Measurements from ENCODE around the gene SHKBP1.

Gene SHKBP1

GRCh38 chr19:40599331-40599901 is 22.7 kb downstream of the SHKBP1 start:
- Histone ChIP-seq H3K4me1 (ENCODE audit: insufficient read depth, low read length, poor library complexity, severe bottlenecking) (peaks cover 43% of the 10 kb centered on the region), H3K27me3 (ENCODE audit: insufficient read depth, low read length, poor library complexity, severe bottlenecking) (no peaks in the 10 kb centered on the region), H3K9me2 (replicated peaks; ENCODE audit: low read depth, low read length) (no peaks in the 10 kb centered on the region), H3K4me3 (ENCODE audit: low read length, poor library complexity, severe bottlenecking) (peak overlapping the region; percentile 77), H2AFZ (ENCODE audit: low read length) (peak overlapping the region; percentile 43), H3K36me3 (ENCODE audit: insufficient read depth, low read length) (no peaks in the 10 kb centered on the region), H3K9ac (ENCODE audit: low read depth, low read length, poor library complexity, severe bottlenecking) (peak overlapping the region; percentile 74), H3K79me2 (ENCODE audit: insufficient read depth, low read length) (no peaks in the 10 kb centered on the region), H3K9me3 (ENCODE audit: insufficient read depth, low read depth, low read length) (no peaks in the 10 kb centered on the region), H3K4me2 (ENCODE audit: low read depth, low read length, poor library complexity, severe bottlenecking) (peak overlapping the region; percentile 91), H3F3A (ENCODE audit: low read depth) (peaks cover 8% of the 10 kb centered on the region; the same call in 1 of the 2 replicates), H4K20me1 (ENCODE audit: insufficient read depth, low read length, poor library complexity, severe bottlenecking) (peaks cover 12% of the 10 kb centered on the region)
- TF ChIP-seq EZH2phosphoT487 (IDR thresholded peaks at IDR 0.05; ENCODE audit: borderline replicate concordance) (no peak), CTCF (conservative IDR thresholded peaks at IDR 0.05; ENCODE audit: low read length) (no peak)

- Histone ChIP-seq H3K36me3 (ENCODE audit: insufficient read depth, low read length) (no peaks in the 10 kb centered on the region), H3K9me3 (ENCODE audit: insufficient read depth, low read depth, low read length) (no peaks in the 10 kb centered on the region), H3K4me2 (ENCODE audit: low read depth, low read length, poor library complexity, severe bottlenecking) (peak overlapping the region; percentile 91), H3F3A (ENCODE audit: low read depth) (peaks cover 8% of the 10 kb centered on the region; the same call in 1 of the 2 replicates), H3K9ac (ENCODE audit: low read depth, low read length, poor library complexity, severe bottlenecking) (peak overlapping the region; percentile 74), H3K27me3 (ENCODE audit: insufficient read depth, low read length, poor library complexity, severe bottlenecking) (no peaks in the 10 kb centered on the region), H3K4me3 (ENCODE audit: low read length, poor library complexity, severe bottlenecking) (peak overlapping the region; percentile 77), H4K20me1 (ENCODE audit: insufficient read depth, low read length, poor library complexity, severe bottlenecking) (peaks cover 12% of the 10 kb centered on the region), H3K79me2 (ENCODE audit: insufficient read depth, low read length) (no peaks in the 10 kb centered on the region), H3K9me2 (replicated peaks; ENCODE audit: low read depth, low read length) (no peaks in the 10 kb centered on the region), H3K4me1 (ENCODE audit: insufficient read depth, low read length, poor library complexity, severe bottlenecking) (peaks cover 43% of the 10 kb centered on the region), H2AFZ (ENCODE audit: low read length) (peak overlapping the region; percentile 43)
- TF ChIP-seq EZH2phosphoT487 (IDR thresholded peaks at IDR 0.05; ENCODE audit: borderline replicate concordance) (no peak), CTCF (conservative IDR thresholded peaks at IDR 0.05; ENCODE audit: low read length) (no peak)
Observed at GRCh38 chr19:40599902-40600569, 23.4 kb downstream of the SHKBP1 start.

- Histone ChIP-seq H3F3A (ENCODE audit: low read depth) (peaks cover 8% of the 10 kb centered on the region; the same call in 1 of the 2 replicates), H4K20me1 (ENCODE audit: insufficient read depth, low read length, poor library complexity, severe bottlenecking) (peaks cover 12% of the 10 kb centered on the region), H3K4me3 (ENCODE audit: low read length, poor library complexity, severe bottlenecking) (peak overlapping the region; percentile 77), H3K9ac (ENCODE audit: low read depth, low read length, poor library complexity, severe bottlenecking) (peak overlapping the region; percentile 74), H3K9me2 (replicated peaks; ENCODE audit: low read depth, low read length) (no peaks in the 10 kb centered on the region), H3K4me2 (ENCODE audit: low read depth, low read length, poor library complexity, severe bottlenecking) (peak overlapping the region; percentile 91), H3K9me3 (ENCODE audit: insufficient read depth, low read depth, low read length) (no peaks in the 10 kb centered on the region), H2AFZ (ENCODE audit: low read length) (no peak overlapping the region), H3K4me1 (ENCODE audit: insufficient read depth, low read length, poor library complexity, severe bottlenecking) (peaks cover 46% of the 10 kb centered on the region), H3K36me3 (ENCODE audit: insufficient read depth, low read length) (no peaks in the 10 kb centered on the region), H3K79me2 (ENCODE audit: insufficient read depth, low read length) (no peaks in the 10 kb centered on the region), H3K27me3 (ENCODE audit: insufficient read depth, low read length, poor library complexity, severe bottlenecking) (no peaks in the 10 kb centered on the region)
- TF ChIP-seq EZH2phosphoT487 (IDR thresholded peaks at IDR 0.05; ENCODE audit: borderline replicate concordance) (no peak), CTCF (conservative IDR thresholded peaks at IDR 0.05; ENCODE audit: low read length) (peak; percentile 47)
Observed at GRCh38 chr19:40600570-40601133, 24.0 kb downstream of the SHKBP1 start.
